ENCODE data around the gene RENBP. TPM values are rescaled to one million over a fixed set of nuclear protein-coding genes. Genes with fewer than 3 reads are reported as not detected.

RENBP gene
- total and polyA plus RNA-seq, 9 of the 15 experiments (the other 6 are each of a cell fraction or from before 2014, with no cell fraction given) = 0.07 to 14.8 (median 10.6) TPM; not detected in 1

GRCh38 chrX:153947009-153947769, 2.7 kb upstream of the RENBP start:
- ChIA-PET POLR2A (interaction anchor here (0.7 to 2.6 kb wide), 11 partner anchors 9 to 1006 kb away, joined by 3 to 17 read pairs (median 5); partner anchors contain the start of genes NAA10 and TMEM187), CTCF (ENCODE audit: low intra/inter-chr PET ratio) (interaction anchor here (0.7 to 1.4 kb wide), 6 partner anchors 23 to 1005 kb away, joined by 3 to 7 read pairs (median 6); partner anchors contain the start of gene PLXNB3)
- Histone ChIP-seq H3K4me3 (no peak overlapping the region), H3K4me2 (ENCODE audit: insufficient read depth, low read length) (no peak overlapping the region), H3K4me1 (replicated peaks in 1 of 2; ENCODE audit: control insufficient read depth in 2 of 2, insufficient read depth in 2 of 2, low read length in 2 of 2) (peaks cover 8 to 80% of the 10 kb centered on the region in 2 experiments; a peak in 4 of 5 replicates), H3K36me3 (ENCODE audit: control insufficient read depth, insufficient read depth, low read length) (peaks cover 51% of the 10 kb centered on the region; the same call in 2 of the 3 replicates), H3K9me3 (replicated peaks; ENCODE audit: control insufficient read depth, insufficient read depth, low read depth, low read length) (no peaks in the 10 kb centered on the region), H3K9ac (ENCODE audit: insufficient read depth in 1 of 2, low read depth in 2 of 2, low read length in 2 of 2) (peak overlapping the region in 1 of 2 experiments; percentile 75; a peak in 2 of 4 replicates), H3K27ac (ENCODE audit: extremely low read depth, low read depth, low read length) (peak overlapping the region; percentile 53; the same call in 2 of the 3 replicates), H3K27me3 (ENCODE audit: control insufficient read depth in 2 of 2, insufficient read depth in 2 of 2, low read length in 2 of 2) (no peaks in the 10 kb centered on the region), H3K79me2 (ENCODE audit: control insufficient read depth, insufficient read depth, low read length) (peaks cover 7% of the 10 kb centered on the region; the same call in 2 of the 3 replicates), H4K20me1 (replicated peaks; ENCODE audit: control insufficient read depth, insufficient read depth, low read length) (no peaks in the 10 kb centered on the region), H3K9me1 (ENCODE audit: control insufficient read depth, insufficient read depth, low read length) (no peaks in the 10 kb centered on the region), H2AFZ (ENCODE audit: low read depth, low read length) (no peak overlapping the region)
- WGBS (ENCODE audit: insufficient coverage, low coverage, missing lambda C conversion rate) = 24% methylated on average over 18 of the region's 19 CpGs
- intact Hi-C loops (cut with micrococcal nuclease) = loop anchor here (1.0 to 2.0 kb wide), 3 partner anchors 19 to 182 kb away; partner anchors contain the start of gene PLXNB3
- in situ Hi-C loops (cut with MboI) = no loop called here
- FAIRE-seq = peak; percentile 97
- BruUV-seq (replicated peaks) = no TSS peak
- DNase-seq (ENCODE audit: extremely low read depth in 1 of 4, low spot score in 3 of 4) = peak; percentile 62 to 90 (median 72)
- peak; percentile 92 for ATAC-seq
- TF ChIP-seq LEF1 (IDR thresholded peaks at IDR 0.05) (no peak), ZNF445 (CRISPR knock-in tag; IDR thresholded peaks at IDR 0.05; ENCODE audit: low read depth) (no peak), PYGO2 (tag; IDR thresholded peaks at IDR 0.05) (no peak), ZNF143 (CRISPR knock-in tag; IDR thresholded peaks at IDR 0.05) (peak; percentile 69), PTBP1 (IDR thresholded peaks at IDR 0.05; ENCODE audit: low read depth, low read length) (no peak), BCOR (IDR thresholded peaks at IDR 0.05) (no peak), POU5F1 (IDR thresholded peaks at IDR 0.05; ENCODE audit: borderline replicate concordance, low read depth, low read length, partially characterized antibody) (no peak), DDX20 (tag; IDR thresholded peaks at IDR 0.05; ENCODE audit: low read depth) (no peak), STAG1 (CRISPR knock-in tag; IDR thresholded peaks at IDR 0.05; ENCODE audit: borderline replicate concordance) (peak; percentile 45; the same call in 1 of the 2 replicates), KDM2B (CRISPR knock-in tag; IDR thresholded peaks at IDR 0.05) (no peak), TCFL5 (CRISPR knock-in tag; conservative IDR thresholded peaks at IDR 0.05) (no peak), ZNF592 (IDR thresholded peaks at IDR 0.05) (peak; percentile 75), ELF2 (CRISPR knock-in tag; IDR thresholded peaks at IDR 0.05) (no peak), MTA3 (IDR thresholded peaks at IDR 0.05; ENCODE audit: borderline replicate concordance) (0 out of 2 replicates have a peak, but pooled peaks have one; percentile 17), CHD4 (IDR thresholded peaks at IDR 0.05; ENCODE audit: insufficient read depth, insufficient replicate concordance, low read depth, low read length, poor library complexity, severe bottlenecking) (no peak), SUPT5H (IDR thresholded peaks at IDR 0.05) (0 out of 2 replicates have a peak, but pooled peaks have one; percentile 17), CBX3 (IDR thresholded peaks at IDR 0.05; ENCODE audit: borderline replicate concordance in 1 of 2, low read length in 2 of 2) (0 out of 3 replicates have a peak, but pooled peaks of 1 of the 2 experiments have one; percentile 25)
